ENCODE measurements around the gene MAGEA2B. TPM values are rescaled to one million over a fixed set of nuclear protein-coding genes. Genes with fewer than 3 reads are reported as not detected.
"Not testable (repeated sequence)": the region's sequence is repeated elsewhere in the genome, so short reads cannot be mapped to it uniquely, and the experiment has no call there.

Gene MAGEA2B
- total and polyA plus RNA-seq, 9 of the 15 experiments (the other 6 are each of a cell fraction or from before 2014, with no cell fraction given), result 1.9 to 53.3 (median 10.0) TPM

DNA sequence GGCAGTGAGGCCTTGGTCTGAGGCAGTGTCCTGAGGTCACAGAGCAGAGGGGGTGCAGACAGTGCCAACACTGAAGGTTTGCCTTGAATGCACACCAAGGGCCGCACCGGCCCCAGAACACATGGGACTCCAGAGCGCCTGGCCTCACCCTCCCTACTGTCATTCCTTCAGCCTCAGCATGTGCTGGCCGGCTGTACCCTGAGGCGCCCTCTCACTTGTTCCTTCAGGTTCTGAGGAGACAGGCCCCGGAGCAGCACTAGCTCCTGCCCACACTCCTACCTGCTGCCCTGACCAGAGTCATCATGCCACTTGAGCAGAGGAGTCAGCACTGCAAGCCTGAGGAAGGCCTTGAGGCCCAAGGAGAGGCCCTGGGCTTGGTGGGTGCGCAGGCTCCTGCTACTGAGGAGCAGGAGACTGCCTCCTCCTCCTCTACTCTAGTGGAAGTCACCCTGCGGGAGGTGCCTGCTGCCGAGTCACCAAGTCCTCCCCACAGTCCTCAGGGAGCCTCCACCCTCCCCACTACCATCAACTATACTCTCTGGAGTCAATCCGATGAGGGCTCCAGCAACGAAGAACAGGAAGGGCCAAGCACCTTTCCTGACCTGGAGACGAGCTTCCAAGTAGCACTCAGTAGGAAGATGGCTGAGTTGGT is 21.6 kb downstream of the MAGEA2B start:
- ChIA-PET POLR2A (no interaction called here), CTCF (ENCODE audit: low intra/inter-chr PET ratio) (no interaction called here)
- peaks cover 30% of the 10 kb centered on the region for H3K36me3 ChIP-seq (ENCODE audit: control insufficient read depth, insufficient read depth, low read length)
- no peak overlapping the region for H3K4me2 ChIP-seq (ENCODE audit: insufficient read depth, low read length)
- peaks cover 47% of the 10 kb centered on the region for H3K79me2 ChIP-seq (ENCODE audit: control insufficient read depth, insufficient read depth, low read length)
- no peak overlapping the region; the same call in 2 of the 3 replicates for H3K27ac ChIP-seq (ENCODE audit: extremely low read depth, low read depth, low read length)
- H3K27me3 ChIP-seq (ENCODE audit: control insufficient read depth in 2 of 2, insufficient read depth in 2 of 2, low read length in 2 of 2), result no peaks in the 10 kb centered on the region
- no peaks in the 10 kb centered on the region for H3K9me3 ChIP-seq (replicated peaks; ENCODE audit: control insufficient read depth, insufficient read depth, low read depth, low read length)
- 85% methylated on average over 9 of the region's 12 CpGs for WGBS (ENCODE audit: insufficient coverage, low coverage, missing lambda C conversion rate)
- DNase-seq (ENCODE audit: extremely low read depth in 1 of 4, low spot score in 3 of 4) (no peak), ATAC-seq (no peak), FAIRE-seq (no peak)
- intact Hi-C loops (cut with micrococcal nuclease) (no loop called here), in situ Hi-C loops (cut with MboI) (no loop called here)
- BruUV-seq (replicated peaks), result no TSS peak
- no peak overlapping the region for H3K4me3 ChIP-seq
- H3K4me1 ChIP-seq (replicated peaks in 1 of 2; ENCODE audit: control insufficient read depth in 2 of 2, insufficient read depth in 2 of 2, low read length in 2 of 2), result peaks cover 0 to 5% of the 10 kb centered on the region in 2 experiments; a peak in 2 of 5 replicates
- no peaks in the 10 kb centered on the region for H3K9me1 ChIP-seq (ENCODE audit: control insufficient read depth, insufficient read depth, low read length)
- TF ChIP-seq ZKSCAN3 (CRISPR knock-in tag; IDR thresholded peaks at IDR 0.05) (no peak), ETV5 (CRISPR knock-in tag; IDR thresholded peaks at IDR 0.05; ENCODE audit: low read depth) (no peak), POLR2G (IDR thresholded peaks at IDR 0.05; ENCODE audit: low read depth, low read length) (0 out of 2 replicates have a peak, but pooled peaks have one; percentile 16), KLF10 (CRISPR knock-in tag; IDR thresholded peaks at IDR 0.05) (no peak)
- TF ChIP-seq, protein P1, sequence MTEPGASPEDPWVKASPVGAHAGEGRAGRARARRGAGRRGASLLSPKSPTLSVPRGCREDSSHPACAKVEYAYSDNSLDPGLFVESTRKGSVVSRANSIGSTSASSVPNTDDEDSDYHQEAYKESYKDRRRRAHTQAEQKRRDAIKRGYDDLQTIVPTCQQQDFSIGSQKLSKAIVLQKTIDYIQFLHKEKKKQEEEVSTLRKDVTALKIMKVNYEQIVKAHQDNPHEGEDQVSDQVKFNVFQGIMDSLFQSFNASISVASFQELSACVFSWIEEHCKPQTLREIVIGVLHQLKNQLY (CRISPR knock-in tag; conservative IDR thresholded peaks at IDR 0.05), result no peak
- peak overlapping the region in 1 of 2 experiments; percentile 45; a peak in 1 of 4 replicates for H3K9ac ChIP-seq (ENCODE audit: insufficient read depth in 1 of 2, low read depth in 2 of 2, low read length in 2 of 2)
- H2AFZ ChIP-seq (ENCODE audit: low read depth, low read length), result no peak overlapping the region
- H4K20me1 ChIP-seq (replicated peaks; ENCODE audit: control insufficient read depth, insufficient read depth, low read length), result no peaks in the 10 kb centered on the region

DNA sequence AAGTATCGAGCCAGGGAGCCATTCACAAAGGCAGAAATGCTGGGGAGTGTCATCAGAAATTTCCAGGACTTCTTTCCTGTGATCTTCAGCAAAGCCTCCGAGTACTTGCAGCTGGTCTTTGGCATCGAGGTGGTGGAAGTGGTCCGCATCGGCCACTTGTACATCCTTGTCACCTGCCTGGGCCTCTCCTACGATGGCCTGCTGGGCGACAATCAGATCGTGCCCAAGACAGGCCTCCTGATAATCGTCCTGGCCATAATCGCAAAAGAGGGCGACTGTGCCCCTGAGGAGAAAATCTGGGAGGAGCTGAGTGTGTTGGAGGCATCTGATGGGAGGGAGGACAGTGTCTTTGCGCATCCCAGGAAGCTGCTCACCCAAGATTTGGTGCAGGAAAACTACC is 22.1 kb downstream of the MAGEA2B start:
- H3K9ac ChIP-seq (ENCODE audit: insufficient read depth in 1 of 2, low read depth in 2 of 2, low read length in 2 of 2); DNase-seq (ENCODE audit: extremely low read depth in 1 of 4, low spot score in 3 of 4); BruUV-seq (replicated peaks); H2AFZ ChIP-seq (ENCODE audit: low read depth, low read length); ATAC-seq; H3K4me2 ChIP-seq (ENCODE audit: insufficient read depth, low read length); intact Hi-C loops (cut with micrococcal nuclease); FAIRE-seq; H3K4me1 ChIP-seq (replicated peaks in 1 of 2; ENCODE audit: control insufficient read depth in 2 of 2, insufficient read depth in 2 of 2, low read length in 2 of 2); H3K27ac ChIP-seq (ENCODE audit: extremely low read depth, low read depth, low read length); H3K4me3 ChIP-seq; H3K27me3 ChIP-seq (ENCODE audit: control insufficient read depth in 2 of 2, insufficient read depth in 2 of 2, low read length in 2 of 2); CTCF ChIA-PET (ENCODE audit: low intra/inter-chr PET ratio); H4K20me1 ChIP-seq (replicated peaks; ENCODE audit: control insufficient read depth, insufficient read depth, low read length); in situ Hi-C loops (cut with MboI); H3K9me3 ChIP-seq (replicated peaks; ENCODE audit: control insufficient read depth, insufficient read depth, low read depth, low read length); POLR2A ChIA-PET; H3K9me1 ChIP-seq (ENCODE audit: control insufficient read depth, insufficient read depth, low read length): not testable (repeated sequence)
- WGBS (ENCODE audit: insufficient coverage, low coverage, missing lambda C conversion rate), result 90% methylated on average over 11 of the region's 12 CpGs
- Histone ChIP-seq H3K36me3 (ENCODE audit: control insufficient read depth, insufficient read depth, low read length) (peaks cover 30% of the 10 kb centered on the region), H3K79me2 (ENCODE audit: control insufficient read depth, insufficient read depth, low read length) (peaks cover 42% of the 10 kb centered on the region)

All from K562 (cell line).